Activated CD4-positive, CD25-positive, alpha-beta regulatory T cell treated with anti-CD3 and anti-CD28 coated beads, Interleukin-2, amount 50 U/mL, for 72 hours (primary cell): Measurements from ENCODE around the gene TCF4.

Experiments
- DNase-seq: peaks from one replicate; pipeline ENCODE4 v3.0.0; 2021

Gene TCF4

DNA sequence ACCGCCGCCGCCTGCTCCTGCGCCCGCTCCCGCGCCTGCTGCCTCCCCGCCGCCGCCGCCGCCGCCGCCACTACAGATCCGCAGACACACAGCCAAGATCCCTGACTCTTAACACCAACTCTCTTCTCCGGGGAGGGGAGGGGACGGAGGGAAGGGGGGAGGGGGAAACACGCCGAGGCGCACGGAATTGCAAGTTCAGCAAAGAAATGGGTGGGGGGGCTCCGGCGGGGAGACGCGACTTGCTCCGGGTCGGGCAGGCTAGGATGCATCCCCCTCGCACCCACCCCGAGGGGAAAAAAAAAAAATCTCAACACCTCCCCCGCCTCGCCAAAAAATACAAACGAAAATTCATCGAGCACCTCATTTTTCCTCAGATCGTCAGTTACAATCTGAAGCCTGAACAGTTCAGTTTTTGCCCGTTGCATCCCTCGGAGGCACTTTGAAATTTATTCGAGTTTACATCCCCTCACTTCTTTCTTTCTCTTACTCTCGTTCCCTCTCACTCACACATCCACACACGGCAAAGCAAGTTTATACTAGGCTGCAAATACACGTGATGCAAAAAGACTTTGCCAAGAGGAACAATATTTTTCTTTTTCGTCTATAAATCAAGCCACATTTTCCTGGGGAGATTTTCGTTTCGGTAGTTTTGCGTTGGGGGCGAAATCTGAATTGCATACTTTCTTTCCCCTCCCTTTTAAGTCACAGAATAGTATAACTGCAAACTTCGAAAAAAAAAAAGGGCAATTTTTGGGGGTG lies at the start of gene TCF4:
Gene TCF4 (minus strand): TSS at position 82 of the 759 bp plus-strand sequence. CDS start 1,076 bp downstream, outside the sequence.
- no peak for DNase-seq

DNA sequence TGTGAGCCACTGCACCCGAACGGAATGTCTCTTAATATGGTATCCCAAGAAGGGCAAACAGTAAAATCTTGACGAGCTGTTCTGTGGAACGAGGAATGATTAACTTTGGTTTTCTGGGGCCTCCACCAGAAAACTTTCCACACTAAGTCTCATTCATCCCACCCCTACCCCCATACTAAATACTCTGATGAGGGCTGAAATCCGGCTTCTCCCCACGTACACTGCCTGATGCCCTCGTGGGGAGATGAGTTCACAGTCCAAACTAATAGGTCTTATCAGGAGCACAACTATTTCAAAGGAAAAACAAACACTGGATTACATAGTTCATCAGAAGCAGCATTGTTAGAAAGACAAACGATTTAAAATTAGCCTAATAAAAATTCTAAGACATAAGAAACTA lies 49.2 kb upstream of the TCF4 start:
- no peak for DNase-seq

DNA sequence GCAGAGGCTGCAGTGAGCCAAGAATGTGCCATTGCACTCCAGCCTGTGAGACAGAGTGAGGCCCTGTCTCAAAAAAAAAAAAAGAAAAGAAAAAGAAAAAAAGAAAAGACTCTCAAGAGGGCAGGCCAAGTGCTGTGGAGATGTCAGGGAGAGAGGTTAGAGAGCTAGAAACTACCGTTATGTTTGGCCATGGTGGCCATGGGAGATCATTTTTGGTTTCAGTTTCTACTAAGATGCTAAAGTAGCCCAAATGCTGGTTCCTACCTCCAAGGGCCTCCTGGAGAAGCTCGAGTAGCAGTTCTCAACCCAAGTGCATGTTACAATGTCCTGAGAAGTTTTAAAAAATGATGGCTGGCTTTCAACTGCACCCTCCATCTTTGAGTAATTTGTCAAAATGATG lies 47.4 kb upstream of the TCF4 start:
- DNase-seq = no peak

DNA sequence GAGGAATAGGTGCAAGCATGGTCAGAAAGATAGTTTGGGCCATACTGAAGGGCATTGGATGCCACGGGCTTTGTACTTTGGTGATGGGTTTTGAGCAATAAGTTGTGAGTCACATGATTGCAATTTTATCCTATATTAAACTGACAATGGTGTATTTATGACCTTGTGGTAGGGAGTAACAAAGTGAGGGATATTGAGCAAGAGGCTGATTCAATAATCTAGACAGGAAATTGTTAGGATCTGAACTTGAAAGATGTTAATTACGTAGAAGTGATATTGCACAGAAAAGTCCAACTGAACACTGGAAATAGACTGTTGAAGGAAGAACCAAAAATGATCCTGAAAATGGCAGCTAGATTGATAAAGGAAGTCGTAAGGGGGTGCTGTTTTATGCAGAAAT lies 46.6 kb upstream of the TCF4 start:
- DNase-seq = no peak

DNA sequence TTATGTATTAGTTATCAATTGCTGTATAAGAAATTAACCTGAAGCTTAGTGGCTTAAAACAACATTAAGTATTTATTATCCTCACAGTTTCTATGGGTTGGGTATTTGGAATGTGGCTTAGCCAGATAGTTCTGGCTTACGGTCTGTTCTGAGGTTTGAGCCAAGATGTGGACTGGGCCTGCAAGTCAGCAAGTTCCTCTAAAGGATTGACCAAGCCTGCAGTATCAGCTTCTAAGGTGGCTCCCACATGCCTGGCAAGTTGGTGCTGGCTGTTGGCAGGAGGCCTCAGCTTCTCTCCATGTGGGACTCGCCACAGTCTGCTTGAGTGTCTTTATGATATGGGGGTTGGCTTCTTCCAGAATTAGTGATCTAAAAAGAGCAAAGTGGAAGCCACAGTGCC lies 45.0 kb upstream of the TCF4 start:
- DNase-seq = no peak

DNA sequence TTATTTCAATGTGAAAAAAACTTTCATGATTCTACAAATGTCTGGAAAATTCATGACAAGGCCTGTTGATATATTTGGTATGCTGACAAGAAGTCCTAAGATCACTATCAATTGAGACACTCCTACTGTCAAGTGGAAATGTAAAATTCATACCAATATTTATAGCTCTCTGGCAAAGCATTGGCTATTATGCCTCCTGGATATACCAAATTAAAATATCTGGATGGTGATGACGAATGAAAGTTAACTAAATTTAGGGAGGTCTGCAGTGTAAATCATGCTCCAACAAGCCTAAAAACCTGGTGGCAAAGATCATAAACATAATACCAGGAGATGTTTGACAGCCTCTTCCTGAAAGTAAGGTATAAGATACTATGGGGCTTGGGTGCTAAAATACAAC lies 41.1 kb upstream of the TCF4 start:
- no peak for DNase-seq

DNA sequence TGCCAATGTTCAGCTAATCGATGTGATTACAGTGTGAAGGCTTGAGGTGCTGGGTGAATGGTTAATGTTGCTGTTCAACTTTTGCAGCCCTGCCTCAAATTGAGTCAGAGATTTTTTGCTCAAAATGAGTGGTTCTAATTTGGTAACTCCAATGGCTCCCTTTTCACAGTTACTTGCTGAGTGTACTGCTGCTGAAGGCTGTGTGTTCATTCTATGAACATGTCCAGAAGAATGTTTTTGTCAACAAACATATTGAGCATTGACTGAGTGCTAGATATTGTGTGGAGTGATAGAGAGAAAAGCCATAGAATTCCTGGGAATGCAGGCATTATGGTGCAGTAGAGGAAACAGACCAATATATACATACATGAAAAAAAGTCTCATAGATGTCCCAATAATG lies 39.0 kb upstream of the TCF4 start:
- no peak for DNase-seq

DNA sequence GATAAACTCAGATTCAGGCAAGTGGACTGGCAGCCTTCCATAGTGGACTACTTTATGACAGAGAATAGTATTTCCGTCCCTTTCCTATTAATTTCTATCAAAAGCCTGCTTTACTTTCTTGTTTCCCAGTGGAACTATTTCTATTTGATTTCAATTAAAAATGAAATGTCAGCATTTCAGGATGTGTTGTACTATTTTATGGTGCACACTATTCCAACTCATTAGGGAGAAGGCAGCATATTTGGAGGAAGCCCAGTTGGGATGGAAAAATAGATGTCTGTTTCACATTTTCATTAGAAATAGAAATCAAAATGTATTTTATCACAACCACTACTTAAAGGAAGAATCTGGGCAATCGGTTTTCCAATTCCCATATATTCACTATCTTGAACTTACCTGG lies 37.9 kb upstream of the TCF4 start:
- no peak for DNase-seq

DNA sequence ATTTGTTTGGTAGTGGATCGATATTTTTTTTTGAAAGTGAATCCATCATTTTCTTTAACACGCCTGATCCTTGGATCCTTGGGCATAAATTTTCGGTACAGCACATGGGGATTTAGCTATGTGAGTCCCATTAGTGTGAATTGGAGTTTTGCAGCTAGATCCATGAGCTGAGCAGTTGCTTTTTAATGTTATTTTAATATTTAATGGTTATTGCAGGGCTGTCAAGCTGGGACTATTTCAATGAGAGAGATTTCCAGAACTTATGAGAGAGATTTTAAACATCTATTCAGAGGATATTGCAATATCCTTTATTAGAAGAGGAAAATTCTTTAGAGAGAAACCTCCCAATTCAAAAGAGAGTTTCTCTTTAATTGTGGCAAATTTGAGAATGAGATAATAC lies 35.6 kb upstream of the TCF4 start:
- no peak for DNase-seq

DNA sequence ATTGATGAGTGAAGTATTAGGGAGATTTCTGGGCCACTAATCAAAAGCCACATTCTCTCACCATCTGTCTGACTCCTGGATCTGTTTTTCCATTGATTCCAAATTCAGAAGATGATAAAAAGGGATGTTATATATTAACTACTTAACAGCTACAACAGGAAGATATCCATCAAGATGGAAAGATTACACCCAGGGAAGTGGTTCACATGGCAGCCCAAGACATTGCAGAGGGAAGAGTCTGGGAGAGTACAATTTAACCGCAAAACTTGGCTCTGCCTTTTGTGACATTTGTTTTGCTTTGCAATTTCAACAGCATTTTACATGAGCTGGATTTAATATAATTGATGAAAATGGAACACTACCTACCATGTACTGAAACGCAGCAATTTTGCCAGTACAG lies 22.5 kb upstream of the TCF4 start:
- DNase-seq = no peak

DNA sequence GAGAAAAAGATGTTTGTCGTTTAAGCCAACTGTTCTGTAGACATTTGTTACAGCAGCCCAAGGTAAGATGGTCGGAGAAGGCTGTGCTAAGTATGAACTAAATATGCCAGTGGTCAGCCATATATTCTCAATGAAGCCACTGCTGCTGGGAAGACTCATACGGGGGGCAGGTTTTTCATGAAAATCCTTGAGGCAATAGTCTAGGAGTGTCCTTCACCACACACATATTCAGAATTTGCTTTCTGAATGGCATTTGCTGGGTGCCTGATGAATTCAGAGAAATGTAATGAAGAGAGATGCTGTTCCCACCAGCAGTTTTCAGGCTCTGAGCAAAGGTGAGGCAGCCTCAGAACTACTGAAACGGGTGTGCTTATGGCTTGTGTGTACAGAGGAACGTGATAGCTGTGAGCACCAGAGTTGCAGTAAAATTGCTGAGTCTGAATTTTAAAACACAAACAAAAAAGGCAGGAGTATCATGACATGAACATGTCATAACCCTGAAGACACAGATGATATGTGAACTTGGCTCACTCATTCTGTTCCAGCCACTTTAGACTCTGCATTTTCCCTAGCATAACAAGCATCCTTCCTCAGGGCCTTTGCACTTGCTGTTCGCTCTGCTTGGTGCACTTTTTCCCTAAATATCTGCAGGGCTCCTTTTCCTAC lies 21.3 kb upstream of the TCF4 start:
- no peak for DNase-seq

DNA sequence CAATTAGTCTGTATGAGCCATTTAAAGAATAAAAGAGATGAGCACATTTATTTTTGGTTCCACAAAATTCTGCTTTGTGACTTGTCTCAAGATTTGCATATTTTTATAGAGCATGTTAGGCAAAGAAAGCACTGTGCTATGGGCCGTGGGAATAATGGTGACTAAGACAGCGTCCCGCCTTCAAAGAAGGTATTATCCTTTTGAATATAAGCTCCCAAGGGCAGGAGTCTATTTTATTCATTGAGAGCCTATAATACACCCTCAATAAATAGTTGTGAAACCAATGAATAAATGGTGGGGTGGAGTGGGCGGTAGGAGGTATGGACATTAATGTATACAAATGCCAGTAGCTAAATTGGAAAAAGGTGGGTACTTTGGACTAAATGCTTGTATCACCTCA lies 20.5 kb upstream of the TCF4 start:
- DNase-seq = no peak

DNA sequence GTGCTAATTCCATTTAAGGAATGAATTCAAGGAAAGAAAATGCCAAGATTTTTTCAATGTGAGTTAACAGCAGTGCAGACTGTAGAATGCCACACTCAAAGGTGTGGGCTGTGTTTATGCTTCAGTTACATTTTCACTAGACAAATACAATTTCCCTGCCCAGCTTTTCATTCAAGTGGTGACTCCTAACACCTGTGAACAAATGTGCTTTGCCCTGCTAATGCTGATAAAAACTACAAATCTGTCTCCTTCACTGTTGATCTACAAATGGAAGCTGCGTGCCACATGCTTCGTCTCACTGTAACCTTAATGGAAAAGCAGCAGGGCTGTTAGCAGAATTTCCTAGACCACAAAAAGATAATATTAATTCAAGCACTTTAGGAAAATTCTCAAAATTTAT lies 19.8 kb upstream of the TCF4 start:
- no peak for DNase-seq

DNA sequence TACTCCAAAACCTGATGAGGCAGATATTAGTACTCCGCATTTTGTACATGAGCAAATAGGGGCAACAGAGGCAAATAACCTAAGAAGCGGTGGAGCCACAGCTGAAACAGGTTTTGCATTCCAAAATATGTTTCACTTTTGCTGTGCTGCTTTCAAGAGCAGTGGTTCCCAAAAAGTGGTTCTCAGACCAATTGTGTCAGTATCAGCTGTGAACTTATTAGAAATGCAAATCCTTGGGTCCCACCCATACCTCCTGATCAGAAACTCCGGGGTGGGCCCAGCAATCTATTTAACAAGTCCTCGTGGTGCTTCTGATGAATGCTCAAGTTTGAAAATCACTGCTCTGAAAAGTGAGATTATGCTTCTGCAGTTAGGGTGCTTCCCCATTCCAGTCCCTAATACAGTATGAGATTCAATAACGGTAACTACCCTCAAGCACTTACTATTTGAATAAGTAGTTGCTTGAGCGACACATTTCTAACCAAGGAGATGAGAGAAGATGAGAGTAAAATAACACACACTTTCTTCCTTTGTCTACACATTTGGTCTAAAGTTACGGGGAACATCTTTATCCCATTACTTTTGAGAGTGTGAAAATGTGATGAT lies 17.8 kb upstream of the TCF4 start:
- DNase-seq = no peak

DNA sequence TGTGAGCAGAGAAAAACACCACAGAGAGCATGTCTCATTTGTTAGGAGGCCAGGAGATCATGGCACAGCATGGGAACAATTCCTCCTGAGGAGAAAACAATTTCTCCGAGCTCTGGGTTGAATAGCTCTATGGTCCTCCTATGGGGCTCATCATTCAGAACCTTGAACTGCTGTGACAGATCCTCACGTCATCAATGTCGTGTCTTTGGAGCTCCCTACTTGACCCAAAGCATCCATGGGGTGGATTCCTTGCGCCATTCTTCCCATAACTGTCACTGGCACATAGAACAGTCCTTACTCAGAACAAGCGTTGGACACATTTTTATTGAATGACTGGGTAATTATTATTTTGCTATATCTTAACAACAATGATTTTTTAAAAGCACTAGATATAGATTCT lies 15.8 kb upstream of the TCF4 start:
- DNase-seq = no peak

DNA sequence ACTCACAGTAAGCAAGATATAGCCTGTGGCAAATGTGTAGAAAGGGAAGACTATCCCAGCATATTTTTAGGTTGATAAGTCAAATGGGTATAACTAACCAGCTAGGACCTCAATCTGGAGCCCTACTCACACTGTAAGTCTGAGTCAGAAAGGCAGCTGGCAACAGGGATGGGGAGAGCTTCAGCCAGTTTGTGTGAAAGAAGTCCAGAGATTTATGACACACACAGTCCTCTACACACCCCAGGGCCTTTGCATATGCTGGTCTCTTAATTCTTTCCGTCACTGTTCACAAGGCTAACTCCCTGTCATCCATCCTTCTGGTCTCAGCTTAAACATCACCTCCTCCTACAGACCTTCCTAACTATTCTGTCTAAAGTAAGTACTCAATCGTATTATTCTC lies 5.9 kb upstream of the TCF4 start:
- DNase-seq = no peak

DNA sequence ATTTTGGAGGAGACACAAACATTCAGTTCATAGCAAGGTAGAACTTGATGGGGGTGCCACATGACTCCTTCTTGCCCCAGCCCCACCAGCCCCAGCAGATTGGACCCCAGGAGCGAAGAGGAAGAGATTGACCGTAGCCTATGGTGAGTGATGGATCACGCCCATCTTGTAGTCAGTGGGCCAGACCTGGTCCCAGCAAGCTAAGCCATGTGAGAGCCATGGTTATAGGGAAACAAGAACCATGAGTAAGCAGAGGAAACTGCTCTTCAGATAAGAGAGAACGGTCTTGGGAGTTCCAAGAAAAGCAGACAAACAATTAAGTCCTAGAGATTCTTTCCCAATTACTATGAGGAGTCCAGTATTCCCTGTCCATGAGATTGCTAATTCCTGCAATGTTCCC lies 4.6 kb upstream of the TCF4 start:
- no peak for DNase-seq

DNA sequence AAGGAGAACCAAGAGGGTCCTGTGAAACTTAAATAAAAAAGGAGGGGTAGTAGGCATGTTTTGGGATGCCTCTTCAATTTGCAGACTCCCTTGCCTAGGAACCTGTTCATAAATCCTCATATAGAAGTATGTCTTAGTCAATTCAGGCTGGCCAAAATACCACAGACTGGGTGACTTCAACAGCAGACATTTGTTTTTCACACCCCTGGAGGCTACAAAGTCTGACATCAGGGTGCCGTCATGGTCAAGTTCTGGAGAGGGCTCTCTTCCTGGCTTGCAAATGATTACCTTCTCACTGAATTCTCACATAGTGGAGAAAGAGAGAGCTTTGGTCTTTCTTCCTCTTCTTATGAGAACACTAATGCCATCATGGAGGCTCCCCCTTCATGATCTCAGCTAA lies 4.1 kb upstream of the TCF4 start:
- DNase-seq = no peak

DNA sequence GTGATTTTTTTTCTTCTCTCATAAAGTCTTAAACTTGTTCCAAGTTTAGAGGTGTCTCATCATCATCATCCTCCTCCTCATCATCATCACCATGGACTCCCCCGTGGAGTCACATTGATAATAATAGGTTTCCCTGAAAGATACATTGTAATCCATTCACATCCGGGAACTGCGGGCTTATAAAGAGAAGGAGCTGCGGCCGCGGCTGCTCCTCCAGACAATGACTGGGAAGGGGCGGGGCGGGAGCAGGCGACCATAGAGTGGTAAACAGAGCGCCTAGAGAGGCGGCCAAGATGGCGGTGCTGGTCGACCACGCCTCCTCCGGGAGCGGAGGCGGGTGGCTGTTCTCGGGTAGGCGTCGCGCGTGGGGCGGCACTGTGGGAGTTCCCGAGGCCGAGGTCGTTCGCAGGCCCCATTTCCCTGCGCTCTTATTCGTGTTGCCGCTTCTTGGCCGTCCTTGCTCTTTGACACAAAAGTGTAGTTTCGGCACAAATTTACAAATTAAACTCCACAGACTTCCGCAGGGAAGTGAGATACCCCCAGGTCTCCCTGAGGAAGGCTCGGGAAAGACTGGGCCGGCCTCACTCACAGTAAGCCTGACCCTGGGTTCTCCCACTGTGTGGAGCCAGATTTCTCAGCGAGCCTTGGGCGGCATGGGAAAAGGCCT lies 1.8 kb upstream of the TCF4 start:
- peak; percentile 59 for DNase-seq

DNA sequence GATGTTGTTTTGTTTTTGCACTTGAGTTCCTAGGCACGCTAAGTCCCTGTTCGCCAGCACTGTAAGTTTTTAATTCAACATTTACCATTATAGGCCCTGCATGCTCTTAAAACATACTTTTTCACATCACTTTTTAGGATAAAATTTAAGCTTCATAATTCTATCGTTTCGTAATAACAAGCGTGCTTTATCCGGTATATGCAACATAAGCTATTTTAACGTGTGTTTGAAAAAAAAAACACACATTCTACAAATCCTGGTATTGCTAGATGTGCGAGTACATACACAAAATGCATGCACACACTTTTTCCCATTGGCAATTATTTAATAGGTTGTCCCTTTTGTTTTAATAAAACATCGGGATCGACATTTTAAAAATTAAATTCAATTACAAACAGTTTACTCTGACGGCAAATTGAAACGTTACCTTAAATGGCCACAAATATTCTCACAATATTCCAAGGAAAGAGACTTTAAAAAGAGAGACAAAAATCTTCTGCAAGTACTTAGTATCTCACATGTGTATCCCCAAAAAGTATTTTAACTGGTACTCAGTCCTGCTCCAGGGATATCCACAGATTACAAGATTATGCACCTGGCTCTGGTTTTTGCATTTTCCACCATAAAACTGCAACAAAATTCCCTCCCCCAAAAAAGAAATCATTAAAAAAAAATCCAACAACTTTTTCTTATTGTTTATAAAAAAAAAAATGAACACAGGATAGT lies 1.0 kb upstream of the TCF4 start:
- no peak for DNase-seq

DNA sequence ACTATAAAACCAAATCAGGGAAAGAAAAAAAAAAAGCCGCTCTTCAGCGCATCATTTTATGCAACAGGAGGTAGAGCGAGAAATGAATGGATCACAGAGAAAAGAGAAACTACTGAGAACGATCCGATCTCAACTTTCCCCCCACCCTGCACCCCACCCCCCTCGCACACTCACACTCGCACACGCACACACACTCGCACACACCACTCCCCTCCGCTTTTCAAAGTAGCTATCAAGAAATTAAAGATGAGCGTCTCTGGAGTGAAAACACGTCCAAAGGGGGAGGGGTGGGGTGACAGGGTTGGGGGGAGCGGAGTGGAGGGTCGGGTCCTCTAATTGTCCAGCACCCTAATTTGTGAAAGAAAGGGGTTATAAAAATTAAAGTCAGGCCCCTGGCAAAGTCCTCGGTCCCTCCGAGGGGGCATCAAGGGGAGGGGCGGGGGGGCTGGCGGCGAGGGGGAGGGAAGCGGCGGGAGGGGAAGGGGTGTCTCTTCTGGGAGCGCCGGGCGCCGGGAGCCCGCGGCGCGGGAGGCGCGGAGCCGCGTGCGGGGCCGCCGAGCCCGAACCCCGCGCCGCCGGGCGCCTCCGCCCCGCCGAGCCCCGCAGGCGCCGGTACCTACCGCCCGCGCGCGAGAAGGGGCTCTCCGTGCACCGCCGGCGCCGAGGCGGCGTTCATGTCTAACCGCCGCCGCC lies 428 bp downstream of the TCF4 start:
- no peak for DNase-seq

DNA sequence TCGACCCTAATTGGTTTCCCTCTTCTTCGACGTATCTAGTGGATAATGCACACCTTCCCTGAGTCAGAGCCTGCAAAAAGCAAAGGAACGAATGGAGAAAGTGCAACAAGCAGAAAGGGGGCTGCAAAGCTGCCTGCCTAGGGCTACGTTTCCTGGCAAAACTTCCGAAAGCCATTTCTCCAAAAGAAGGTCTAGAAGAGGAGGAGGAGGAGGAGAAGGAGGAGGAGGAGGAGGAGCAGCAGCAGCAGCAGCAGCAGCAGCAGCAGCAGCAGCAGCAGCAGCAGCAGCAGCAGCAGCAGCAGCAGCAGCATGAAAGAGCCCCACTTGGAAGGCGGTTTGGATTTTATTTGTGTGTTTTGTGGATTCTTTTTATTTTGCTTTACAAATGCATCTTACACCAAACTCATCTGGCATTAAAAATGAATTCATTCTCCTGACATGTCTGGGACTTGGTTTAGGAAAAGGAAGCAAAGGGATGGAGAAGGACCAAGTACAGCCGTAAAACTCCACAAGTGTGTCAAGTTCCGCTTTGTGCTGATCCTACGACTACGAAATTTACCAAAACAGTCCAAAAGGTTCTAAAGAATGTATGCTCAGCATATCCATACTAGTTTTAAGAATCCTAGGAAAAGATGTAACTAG lies 2.0 kb downstream of the TCF4 start:
- DNase-seq = no peak
